WI38 (cell line): ENCODE measurements around the gene OR8B4.

Experiments used
- H3K4me3 ChIP-seq: 2 replicates; pipeline ENCODE4 v1.5.1; 2011; ENCODE audit warnings: low read depth, mild to moderate bottlenecking, control low read depth, low read length
- TF ChIP-seq, protein P1 (sequence below): IDR thresholded peaks from 2 replicates; pipeline ENCODE4 v1.5.1; 2012; ENCODE audit warnings: low read depth, mild to moderate bottlenecking, control low read depth, low read length

OR8B4 gene

DNA sequence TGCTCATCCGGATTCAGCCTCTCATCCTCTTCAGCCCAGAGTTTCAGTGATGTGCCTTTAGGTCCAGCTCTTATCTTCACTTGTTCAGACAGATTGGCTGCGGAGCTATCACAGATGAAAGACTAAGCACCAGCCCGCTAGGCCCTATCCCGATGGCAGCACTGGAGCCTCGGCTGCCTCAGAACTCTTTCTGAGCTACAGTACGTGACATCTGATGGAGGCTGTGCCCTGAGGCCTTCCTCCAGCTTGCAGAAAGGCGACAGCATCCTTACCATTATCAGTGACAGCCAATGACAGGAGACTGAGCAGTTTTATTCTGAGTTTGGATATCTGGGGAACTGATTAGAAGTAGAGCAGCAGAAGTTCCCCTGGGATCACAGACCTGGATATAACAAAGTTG, 16.8 kb upstream of the OR8B4 start:
- TF ChIP-seq, protein P1, sequence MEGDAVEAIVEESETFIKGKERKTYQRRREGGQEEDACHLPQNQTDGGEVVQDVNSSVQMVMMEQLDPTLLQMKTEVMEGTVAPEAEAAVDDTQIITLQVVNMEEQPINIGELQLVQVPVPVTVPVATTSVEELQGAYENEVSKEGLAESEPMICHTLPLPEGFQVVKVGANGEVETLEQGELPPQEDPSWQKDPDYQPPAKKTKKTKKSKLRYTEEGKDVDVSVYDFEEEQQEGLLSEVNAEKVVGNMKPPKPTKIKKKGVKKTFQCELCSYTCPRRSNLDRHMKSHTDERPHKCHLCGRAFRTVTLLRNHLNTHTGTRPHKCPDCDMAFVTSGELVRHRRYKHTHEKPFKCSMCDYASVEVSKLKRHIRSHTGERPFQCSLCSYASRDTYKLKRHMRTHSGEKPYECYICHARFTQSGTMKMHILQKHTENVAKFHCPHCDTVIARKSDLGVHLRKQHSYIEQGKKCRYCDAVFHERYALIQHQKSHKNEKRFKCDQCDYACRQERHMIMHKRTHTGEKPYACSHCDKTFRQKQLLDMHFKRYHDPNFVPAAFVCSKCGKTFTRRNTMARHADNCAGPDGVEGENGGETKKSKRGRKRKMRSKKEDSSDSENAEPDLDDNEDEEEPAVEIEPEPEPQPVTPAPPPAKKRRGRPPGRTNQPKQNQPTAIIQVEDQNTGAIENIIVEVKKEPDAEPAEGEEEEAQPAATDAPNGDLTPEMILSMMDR = no peak
- H3K4me3 ChIP-seq = no peak overlapping the region

- TF ChIP-seq, protein P1 = no peak
- H3K4me3 ChIP-seq = no peak overlapping the region
These were observed 16.4 kb upstream of the OR8B4 start for GRCh38 chr11:124441081-124441480.

GRCh38 chr11:124440608-124441007, 15.9 kb upstream of the OR8B4 start:
- TF ChIP-seq, protein P1 = no peak
- no peak overlapping the region for H3K4me3 ChIP-seq

- H3K4me3 ChIP-seq = no peak overlapping the region
- TF ChIP-seq, protein P1 = no peak
These were observed 10.0 kb upstream of the OR8B4 start for GRCh38 chr11:124434699-124435098.

GRCh38 chr11:124429599-124429998, 4.9 kb upstream of the OR8B4 start:
- no peak overlapping the region for H3K4me3 ChIP-seq
- TF ChIP-seq, protein P1 = no peak

DNA sequence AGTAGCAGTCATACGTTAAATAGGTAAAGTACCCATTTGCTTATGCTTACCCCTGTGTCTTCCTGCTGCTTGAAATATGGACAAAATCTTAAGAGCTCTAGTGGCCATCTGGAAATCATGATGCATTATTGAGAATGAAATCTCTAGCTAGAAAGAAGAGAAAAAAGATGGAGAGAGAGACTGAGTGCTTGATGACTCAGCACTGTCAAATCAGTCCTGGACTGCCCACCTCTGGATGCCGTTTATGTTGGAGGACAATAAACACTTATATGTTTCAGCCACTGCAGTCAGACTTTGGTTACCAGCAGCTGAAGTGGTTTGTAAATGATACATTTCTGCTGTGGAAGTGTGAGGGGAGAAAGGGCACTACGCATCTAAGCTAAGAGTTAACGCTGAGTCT, 3.6 kb downstream of the OR8B4 start:
- no peak overlapping the region for H3K4me3 ChIP-seq
- TF ChIP-seq, protein P1 = no peak

- H3K4me3 ChIP-seq = no peak overlapping the region
- TF ChIP-seq, protein P1 = peak; percentile 50; the same call in 1 of the 2 replicates
These were observed 9.2 kb downstream of the OR8B4 start for GRCh38 chr11:124415356-124415923.
